ENCODE measurements around the gene FAT1. TPM values are rescaled to one million over a fixed set of nuclear protein-coding genes. Genes with fewer than 3 reads are reported as not detected.

The FAT1 gene
- total and polyA plus RNA-seq, 2 donors (not counting 3 experiments of a cell fraction or from before 2014, with no cell fraction given) = 9.2 to 9.8 TPM

DNA sequence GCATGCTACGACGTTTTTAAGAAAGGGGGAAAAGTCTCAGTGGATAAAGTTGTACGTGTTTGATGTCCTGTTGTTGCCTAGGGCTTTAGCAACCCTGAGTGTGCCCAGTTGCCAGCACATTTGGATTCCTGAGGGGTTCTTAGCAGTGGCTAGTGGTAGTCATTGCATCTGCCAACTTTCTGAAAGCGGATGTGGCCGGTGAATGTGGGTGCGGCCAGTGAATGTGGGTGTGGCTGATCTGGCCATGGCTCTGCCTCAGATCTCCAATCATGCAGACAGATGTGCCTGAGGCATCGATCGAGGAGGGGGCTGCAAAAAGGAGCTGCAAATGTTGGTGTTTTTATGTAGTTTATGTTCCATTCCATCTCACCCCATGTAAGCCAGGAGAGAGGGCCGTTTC lies 41.5 kb upstream of the FAT1 start:
- Histone ChIP-seq H3K27ac (ENCODE audit: insufficient read depth, low read depth, low read length) (no peak overlapping the region), H4K20me1 (replicated peaks; ENCODE audit: control insufficient read depth, extremely low read depth, insufficient read depth, low read length) (no peaks in the 10 kb centered on the region), H3K9me3 (replicated peaks; ENCODE audit: control insufficient read depth, insufficient read depth, low read length) (no peaks in the 10 kb centered on the region), H3K27me3 (ENCODE audit: control insufficient read depth in 2 of 2, insufficient read depth in 2 of 2, low read length in 2 of 2) (no peaks in the 10 kb centered on the region), H3K4me2 (ENCODE audit: insufficient read depth, low read length) (no peak overlapping the region), H2AFZ (ENCODE audit: low read depth, low read length) (no peak overlapping the region), H3K9ac (replicated peaks; ENCODE audit: extremely low read depth, insufficient read depth, low read length) (no peak overlapping the region), H3K9me1 (replicated peaks; ENCODE audit: control insufficient read depth, extremely low read depth, insufficient read depth, low read length) (no peaks in the 10 kb centered on the region), H3K36me3 (ENCODE audit: control insufficient read depth in 2 of 2, extremely low read depth in 1 of 2, insufficient read depth in 2 of 2, low read length in 2 of 2) (no peaks in the 10 kb centered on the region), H3K4me3 (replicated peaks in 1 of 3; ENCODE audit: insufficient read depth in 1 of 3, low read depth in 1 of 3, low read length in 3 of 3) (no peak overlapping the region), H3K79me2 (ENCODE audit: control insufficient read depth, insufficient read depth, low read length) (no peaks in the 10 kb centered on the region), H3K4me1 (ENCODE audit: control insufficient read depth, extremely low read depth, insufficient read depth, low read length) (no peaks in the 10 kb centered on the region)
- POLR2A ChIA-PET = no interaction called here
- intact Hi-C loops (cut with micrococcal nuclease) (no loop called here), dilution Hi-C loops (cut with MboI; ENCODE audit: extremely low pct_ligation_motif_present, low sequenced_read_pairs) (no loop called here)
- BruUV-seq (replicated peaks) = no TSS peak
- DNase-seq (ENCODE audit: low read depth, low spot score) = no peak
- CTCF ChIA-PET = no interaction called here
- FAIRE-seq = no peak
- TF ChIP-seq MYC (IDR thresholded peaks at IDR 0.05; ENCODE audit: low read depth, low read length) (no peak), POLR2AphosphoS5 (IDR thresholded peaks at IDR 0.05; ENCODE audit: insufficient read depth, low read depth, low read length) (no peak), GATA2 (IDR thresholded peaks at IDR 0.05; ENCODE audit: insufficient read depth, insufficient read length, low read depth, low read length) (no peak), CTCF (IDR thresholded peaks at IDR 0.05; ENCODE audit: extremely low read depth in 1 of 2, insufficient read depth in 1 of 2, low read depth in 1 of 2, low read length in 2 of 2) (no peak), POLR2A (IDR thresholded peaks at IDR 0.05; ENCODE audit: low read depth, low read length) (no peak), FOS (IDR thresholded peaks at IDR 0.05; ENCODE audit: borderline replicate concordance, insufficient read depth, low read length) (no peak), JUN (IDR thresholded peaks at IDR 0.05; ENCODE audit: borderline replicate concordance, insufficient read depth, insufficient read length, low read depth) (no peak), EZH2 (IDR thresholded peaks at IDR 0.05; ENCODE audit: borderline replicate concordance, low read depth, low read length, severe bottlenecking) (no peak)
- TF ChIP-seq, protein P1, sequence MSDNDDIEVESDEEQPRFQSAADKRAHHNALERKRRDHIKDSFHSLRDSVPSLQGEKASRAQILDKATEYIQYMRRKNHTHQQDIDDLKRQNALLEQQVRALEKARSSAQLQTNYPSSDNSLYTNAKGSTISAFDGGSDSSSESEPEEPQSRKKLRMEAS (IDR thresholded peaks at IDR 0.05; ENCODE audit: insufficient read depth, insufficient read length) = no peak
